Trophoblast cell (in vitro differentiated cells and primary cell): ENCODE data around the gene OR10G8.
"Not testable (repeated sequence)": the region's sequence is repeated elsewhere in the genome, so short reads cannot be mapped to it uniquely, and the experiment has no call there.

Experiments
- DNase-seq, 2 donors: peaks; one replicate each; pipeline ENCODE4 v3.0.0-alpha.2; 2016
- H2AFZ ChIP-seq: 2 replicates; pipeline ENCODE4 v1.6.1; 2013; ENCODE audit warnings: low read length, moderate library complexity, mild to moderate bottlenecking; ENCODE audit not compliant: insufficient read depth, poor library complexity
- H2AK5ac ChIP-seq: 2 replicates; pipeline ENCODE4 v1.6.1; 2013; ENCODE audit warnings: mild to moderate bottlenecking, low read length
- H2BK120ac ChIP-seq: 2 replicates; pipeline ENCODE4 v1.6.1; 2013; ENCODE audit warnings: low read length, mild to moderate bottlenecking, moderate library complexity; ENCODE audit not compliant: insufficient read depth, poor library complexity
- H2BK12ac ChIP-seq: 2 replicates; pipeline ENCODE4 v1.6.1; 2013; ENCODE audit warnings: mild to moderate bottlenecking, low read length, moderate library complexity
- H2BK5ac ChIP-seq: 2 replicates; pipeline ENCODE4 v1.6.1; 2013; ENCODE audit warnings: low read length, low read depth, moderate library complexity, mild to moderate bottlenecking; ENCODE audit not compliant: poor library complexity
- H3K14ac ChIP-seq: 2 replicates; pipeline ENCODE4 v1.6.1; 2013; ENCODE audit warnings: mild to moderate bottlenecking, low read length
- H3K18ac ChIP-seq: 2 replicates; pipeline ENCODE4 v1.6.1; 2013; ENCODE audit warnings: mild to moderate bottlenecking, low read length
- H3K23ac ChIP-seq: 2 replicates; pipeline ENCODE4 v1.6.1; 2013; ENCODE audit warnings: low read length
- H3K27ac ChIP-seq: 2 replicates; pipeline ENCODE4 v1.5.1; 2013; ENCODE audit warnings: low read depth, mild to moderate bottlenecking, inconsistent platforms, low read length, moderate library complexity
- H3K27me3 ChIP-seq: 2 replicates; pipeline ENCODE4 v1.6.1; 2013; ENCODE audit warnings: inconsistent platforms, mild to moderate bottlenecking, low read length, moderate library complexity; ENCODE audit not compliant: insufficient read depth
- H3K36me3 ChIP-seq, 2 experiments: 1 replicate in 1 of 2; 2 replicates in 1 of 2; pipeline ENCODE4 v1.6.1; 2013; ENCODE audit warnings: low read length in 2 of 2, mild to moderate bottlenecking in 2 of 2, moderate library complexity in 1 of 2; ENCODE audit not compliant: insufficient read depth in 2 of 2, control insufficient read depth in 1 of 2
- H3K4ac ChIP-seq: 2 replicates; pipeline ENCODE4 v1.6.1; 2013; ENCODE audit warnings: low read depth, mild to moderate bottlenecking, low read length, moderate library complexity
- H3K4me1 ChIP-seq, 2 experiments: 1 replicate in 1 of 2; 2 replicates in 1 of 2; pipeline ENCODE4 v1.6.1; 2013; ENCODE audit warnings: low read length in 2 of 2, mild to moderate bottlenecking in 2 of 2, moderate library complexity in 1 of 2; ENCODE audit not compliant: insufficient read depth in 2 of 2, control insufficient read depth in 1 of 2
- H3K4me2 ChIP-seq: 2 replicates; pipeline ENCODE4 v1.6.1; 2013; ENCODE audit warnings: inconsistent platforms, mild to moderate bottlenecking, low read length, moderate library complexity
- H3K4me3 ChIP-seq: 2 replicates; pipeline ENCODE4 v1.5.1; 2013; ENCODE audit warnings: mild to moderate bottlenecking, low read depth, low read length, inconsistent platforms
- H3K79me1 ChIP-seq: one replicate; pipeline ENCODE4 v1.6.1; 2013; ENCODE audit warnings: low read length
- H3K79me2 ChIP-seq: 2 replicates; pipeline ENCODE4 v1.6.1; 2013; ENCODE audit warnings: low read length, mild to moderate bottlenecking; ENCODE audit not compliant: control insufficient read depth, insufficient read depth, poor library complexity
- H3K9ac ChIP-seq: 2 replicates; pipeline ENCODE4 v1.6.1; 2013; ENCODE audit warnings: mild to moderate bottlenecking, low read length
- H3K9me3 ChIP-seq: 2 replicates; pipeline ENCODE4 v1.6.1; 2013; ENCODE audit warnings: low read depth, mild to moderate bottlenecking, control low read depth, inconsistent platforms, low read length; ENCODE audit not compliant: insufficient read depth
- H4K12ac ChIP-seq: 2 replicates; pipeline ENCODE4 v1.6.1; 2013; ENCODE audit warnings: low read depth, mild to moderate bottlenecking, low read length, moderate library complexity
- H4K8ac ChIP-seq: 2 replicates; pipeline ENCODE4 v1.6.1; 2013; ENCODE audit warnings: low read depth, mild to moderate bottlenecking, low read length, moderate library complexity
- H4K91ac ChIP-seq: one replicate; pipeline ENCODE4 v1.6.1; 2013; ENCODE audit warnings: low read depth, mild to moderate bottlenecking, low read length, moderate library complexity
- WGBS: extraction: QIAGEN DNeasy Blood & Tissue Kit; methylation state at CpG from one replicate; pipeline ENCODE4 v1.1.7; 2013; ENCODE audit warnings: missing lambda C conversion rate; ENCODE audit not compliant: insufficient read length, insufficient coverage; ENCODE audit errors: extremely low coverage; 5-methylcytosine and 5-hydroxymethylcytosine counted together

The OR10G8 gene

GRCh38 chr11:124012697-124013096 lies 13.9 kb upstream of the OR10G8 start, which contains the start of gene OR10G4:
Gene OR10G4, plus strand, starts transcription at chr11:124012997. Its CDS starts 2,578 bp downstream, at chr11:124015575.
- H4K8ac ChIP-seq = no peak within 1 kb of the TSS
- no peak within 1 kb of the TSS for H3K4me3 ChIP-seq
- H4K12ac ChIP-seq = no peak within 1 kb of the TSS
- no peak within 1 kb of the TSS for H2BK12ac ChIP-seq
- no peak within 1 kb of the TSS for H2AK5ac ChIP-seq
- no peaks in the 10 kb centered on the region for H3K36me3 ChIP-seq
- no CpG with 5 or more reads among the region's 2 CpGs for WGBS
- no peak within 1 kb of the TSS for H3K18ac ChIP-seq
- no peaks in the 10 kb centered on the region for H3K4me1 ChIP-seq
- no peak within 1 kb of the TSS for H3K14ac ChIP-seq
- H4K91ac ChIP-seq = no peak within 1 kb of the TSS
- H3K27me3 ChIP-seq = no peaks in the 10 kb centered on the region
- H3K79me1 ChIP-seq = no peaks in the 10 kb centered on the region
- H3K79me2 ChIP-seq = no peaks in the 10 kb centered on the region
- no peak within 1 kb of the TSS for H2AFZ ChIP-seq
- no peak within 1 kb of the TSS for H3K27ac ChIP-seq
- H2BK120ac ChIP-seq = no peak within 1 kb of the TSS
- H3K23ac ChIP-seq = no peak within 1 kb of the TSS
- no peak within 1 kb of the TSS for H2BK5ac ChIP-seq
- no peaks in the 10 kb centered on the region for H3K9me3 ChIP-seq
- H3K9ac ChIP-seq = no peak within 1 kb of the TSS
- no peak for DNase-seq
- H3K4ac ChIP-seq = no peak within 1 kb of the TSS
- no peak within 1 kb of the TSS for H3K4me2 ChIP-seq

GRCh38 chr11:124015837-124016236 lies 10.8 kb upstream of the OR10G8 start:
- H2BK5ac ChIP-seq, H3K27me3 ChIP-seq, H3K27ac ChIP-seq, H3K4ac ChIP-seq, H4K91ac ChIP-seq, H3K4me3 ChIP-seq, H3K9me3 ChIP-seq, H3K23ac ChIP-seq, H3K4me2 ChIP-seq, H2BK120ac ChIP-seq, H3K79me1 ChIP-seq, H3K9ac ChIP-seq, H4K8ac ChIP-seq, H3K36me3 ChIP-seq, H2BK12ac ChIP-seq, DNase-seq, H3K79me2 ChIP-seq, H2AK5ac ChIP-seq, H3K14ac ChIP-seq, H3K18ac ChIP-seq, H3K4me1 ChIP-seq, H4K12ac ChIP-seq, H2AFZ ChIP-seq: not testable (repeated sequence)
- no CpG with 5 or more reads among the region's 9 CpGs for WGBS

- Histone ChIP-seq H3K27me3 (no peaks in the 10 kb centered on the region), H3K4ac (no peak overlapping the region), H2BK5ac (no peak overlapping the region), H4K12ac (no peak overlapping the region), H3K23ac (no peak overlapping the region), H2BK120ac (no peak overlapping the region), H2AK5ac (no peak overlapping the region), H3K79me2 (no peaks in the 10 kb centered on the region), H4K91ac (no peak overlapping the region), H3K4me1 (no peaks in the 10 kb centered on the region), H3K18ac (no peak overlapping the region), H2BK12ac (no peak overlapping the region), H3K9me3 (no peaks in the 10 kb centered on the region), H3K4me2 (no peak overlapping the region), H3K9ac (no peak overlapping the region), H3K79me1 (no peaks in the 10 kb centered on the region), H3K4me3 (no peak overlapping the region), H3K36me3 (no peaks in the 10 kb centered on the region), H2AFZ (no peak overlapping the region), H3K14ac (no peak overlapping the region), H3K27ac (no peak overlapping the region), H4K8ac (no peak overlapping the region)
- no CpG with 5 or more reads among the region's 1 CpG for WGBS
- DNase-seq = no peak
These were observed 10.1 kb downstream of the OR10G8 start for GRCh38 chr11:124036666-124037065.

- no peaks in the 10 kb centered on the region for H3K27me3 ChIP-seq
- no peak overlapping the region for H3K9ac ChIP-seq
- no peak overlapping the region for H3K18ac ChIP-seq
These were observed 13.0 kb downstream of the OR10G8 start for GRCh38 chr11:124039557-124039956.

More at GRCh38 chr11:124039557-124039956, 13.0 kb downstream of the OR10G8 start:
- Histone ChIP-seq H2AFZ (no peak overlapping the region), H3K4me2 (no peak overlapping the region), H3K4me3 (no peak overlapping the region), H4K91ac (no peak overlapping the region), H3K23ac (no peak overlapping the region), H4K8ac (no peak overlapping the region), H3K36me3 (no peaks in the 10 kb centered on the region), H2BK5ac (no peak overlapping the region), H2BK12ac (no peak overlapping the region), H3K4ac (no peak overlapping the region), H3K79me1 (no peaks in the 10 kb centered on the region), H2BK120ac (no peak overlapping the region), H2AK5ac (no peak overlapping the region), H4K12ac (no peak overlapping the region), H3K27ac (no peak overlapping the region), H3K4me1 (no peaks in the 10 kb centered on the region), H3K14ac (no peak overlapping the region), H3K79me2 (no peaks in the 10 kb centered on the region), H3K9me3 (no peaks in the 10 kb centered on the region)
- no CpG with 5 or more reads among the region's 9 CpGs for WGBS
- DNase-seq = no peak
